NCI-H510A treated with DMSO at 0.1 percent for 48 hours (cell line): ENCODE measurements around the gene GTF3A.

Experiments used
- DNase-seq: peaks from one replicate; lab custom pipeline; 2025; lab: John Stamatoyannopoulos, UW

The GTF3A gene

GRCh38 chr13:27448308-27448707 lies 23.9 kb downstream of the GTF3A start:
- DNase-seq = no peak

GRCh38 chr13:27449081-27449603 lies 24.7 kb downstream of the GTF3A start:
- no peak for DNase-seq

- peak; percentile 93 for DNase-seq
Measured at GRCh38 chr13:27449936-27450828, 25.8 kb downstream of the GTF3A start, which contains the start of gene MTIF3. Gene MTIF3, minus strand, starts transcription at chr13:27450564. Its CDS starts 10,116 bp downstream, at chr13:27440448.

GRCh38 chr13:27450921-27451471 lies 26.6 kb downstream of the GTF3A start:
- DNase-seq = peak; percentile 45

- no peak for DNase-seq
Measured at GRCh38 chr13:27455331-27455855, 31.0 kb downstream of the GTF3A start.

- DNase-seq = no peak
Measured at GRCh38 chr13:27461940-27462584, 37.6 kb downstream of the GTF3A start.

- no peak for DNase-seq
Measured at GRCh38 chr13:27463500-27463899, 39.1 kb downstream of the GTF3A start.

- DNase-seq = no peak
Measured at GRCh38 chr13:27465611-27466010, 41.2 kb downstream of the GTF3A start.

- DNase-seq = no peak
Measured at GRCh38 chr13:27466513-27466912, 42.1 kb downstream of the GTF3A start.

GRCh38 chr13:27470075-27470820 lies 45.8 kb downstream of the GTF3A start:
- DNase-seq = no peak

GRCh38 chr13:27472441-27472840 lies 48.0 kb downstream of the GTF3A start:
- DNase-seq = no peak

GRCh38 chr13:27472941-27473340 lies 48.5 kb downstream of the GTF3A start:
- DNase-seq = no peak

- DNase-seq = no peak
Measured at GRCh38 chr13:27474751-27475268, 50.4 kb downstream of the GTF3A start.

- DNase-seq = peak; percentile 68
Measured at GRCh38 chr13:27476943-27477703, 52.7 kb downstream of the GTF3A start.

GRCh38 chr13:27481766-27482165 lies 57.3 kb downstream of the GTF3A start:
- DNase-seq = peak; percentile 49

GRCh38 chr13:27482983-27483382 lies 58.6 kb downstream of the GTF3A start:
- no peak for DNase-seq

- no peak for DNase-seq
Measured at GRCh38 chr13:27483421-27483820, 59.0 kb downstream of the GTF3A start.
